Activated T-helper 17 cell treated with anti-CD3 and anti-CD28 coated beads, Interleukin-2, amount 50 U/mL, for 72 hours (primary cell): Measurements from ENCODE around the gene SPDEF. TPM values are rescaled to one million over a fixed set of nuclear protein-coding genes. Genes with fewer than 3 reads are reported as not detected.
A peak's percentile ranks its signal among the peaks of the same experiment; 100 is the strongest.

Experiments used
- ATAC-seq: fragments of 150-1000 bp; cut with Tn5 transposase; replicated peaks from 2 replicates; pipeline ENCODE4 v1.10.0; 2021; ENCODE audit warnings: mild to moderate bottlenecking, moderate library complexity
- H3K27ac Mint-ChIP-seq: one replicate; pipeline ENCODE4 v1.8.0; 2022; ENCODE audit warnings: mixed read lengths
- H3K27me3 Mint-ChIP-seq: one replicate; pipeline ENCODE4 v1.8.0; 2022; ENCODE audit warnings: mixed read lengths
- H3K36me3 Mint-ChIP-seq: one replicate; pipeline ENCODE4 v1.8.0; 2022; ENCODE audit warnings: low read depth, mild to moderate bottlenecking, mixed read lengths
- H3K4me1 Mint-ChIP-seq: one replicate; pipeline ENCODE4 v1.8.0; 2022; ENCODE audit warnings: mixed read lengths
- H3K4me3 Mint-ChIP-seq: one replicate; pipeline ENCODE4 v1.8.0; 2022; ENCODE audit warnings: mild to moderate bottlenecking, mixed read lengths
- H3K9me3 Mint-ChIP-seq: one replicate; pipeline ENCODE4 v1.8.0; 2022; ENCODE audit warnings: mixed read lengths
- total RNA-seq, 2 donors: library from RNA; stranded (reverse); gene quantifications; one replicate each; pipeline ENCODE4 v1.2.3, GENCODE V29; 2022

Gene SPDEF
- total RNA-seq, result under 1 TPM in 1 of 2 donors, not detected in 1; 0.26 TPM

DNA sequence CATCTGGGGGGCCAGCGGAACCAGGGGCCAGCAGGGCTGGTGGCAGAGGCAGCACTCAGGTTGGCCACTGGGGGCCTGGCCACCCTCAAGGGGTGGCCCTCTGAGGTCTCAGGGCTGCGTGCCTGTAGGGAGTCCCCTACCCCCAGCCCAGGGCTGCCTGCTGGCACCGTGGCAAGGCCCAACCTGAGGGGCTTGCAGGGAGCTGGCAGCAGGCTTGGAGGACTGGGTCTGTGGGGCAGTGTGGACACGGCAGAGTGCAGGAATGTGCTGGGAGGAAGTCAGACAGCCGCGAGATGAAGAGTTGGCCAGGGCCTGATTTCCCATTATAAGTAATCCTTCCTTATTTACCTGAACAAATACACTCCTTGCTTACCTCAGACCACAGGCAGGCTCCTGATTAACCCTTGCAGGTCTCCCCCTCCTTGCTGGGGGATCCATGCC is at the start of gene SPDEF:
Gene SPDEF (minus strand): TSS at position 299 of the 441 bp plus-strand sequence. CDS start 11,874 bp downstream, outside the sequence.
- no peak within 1 kb of the TSS for H3K4me3 Mint-ChIP-seq
- no peak for ATAC-seq
- H3K27ac Mint-ChIP-seq, result no peak within 1 kb of the TSS
- H3K36me3 Mint-ChIP-seq, result no peaks in the 10 kb centered on the region
- H3K4me1 Mint-ChIP-seq, result no peaks in the 10 kb centered on the region
- peaks cover 3% of the 10 kb centered on the region for H3K27me3 Mint-ChIP-seq
- no peaks in the 10 kb centered on the region for H3K9me3 Mint-ChIP-seq

DNA sequence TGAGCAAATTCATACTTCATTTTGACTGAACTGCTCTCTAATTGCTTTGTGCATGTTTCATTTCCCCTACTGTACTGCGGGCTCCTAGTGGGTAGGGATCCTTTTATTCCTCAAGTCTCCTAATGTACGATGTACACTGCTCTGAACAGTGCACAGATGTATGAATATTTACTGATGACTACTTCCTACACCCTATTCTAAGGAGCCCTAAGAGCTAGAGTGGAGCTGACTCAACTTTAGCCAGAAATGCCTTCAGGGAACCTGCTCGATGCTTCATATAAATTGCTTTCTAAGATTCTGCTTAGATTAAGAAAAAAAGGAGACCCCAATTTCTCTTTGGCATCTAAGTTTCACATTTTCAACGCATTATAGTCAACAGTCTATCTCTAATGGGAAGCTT is 47.6 kb upstream of the SPDEF start:
- peaks cover 67% of the 10 kb centered on the region for H3K36me3 Mint-ChIP-seq
- no peak for ATAC-seq

DNA sequence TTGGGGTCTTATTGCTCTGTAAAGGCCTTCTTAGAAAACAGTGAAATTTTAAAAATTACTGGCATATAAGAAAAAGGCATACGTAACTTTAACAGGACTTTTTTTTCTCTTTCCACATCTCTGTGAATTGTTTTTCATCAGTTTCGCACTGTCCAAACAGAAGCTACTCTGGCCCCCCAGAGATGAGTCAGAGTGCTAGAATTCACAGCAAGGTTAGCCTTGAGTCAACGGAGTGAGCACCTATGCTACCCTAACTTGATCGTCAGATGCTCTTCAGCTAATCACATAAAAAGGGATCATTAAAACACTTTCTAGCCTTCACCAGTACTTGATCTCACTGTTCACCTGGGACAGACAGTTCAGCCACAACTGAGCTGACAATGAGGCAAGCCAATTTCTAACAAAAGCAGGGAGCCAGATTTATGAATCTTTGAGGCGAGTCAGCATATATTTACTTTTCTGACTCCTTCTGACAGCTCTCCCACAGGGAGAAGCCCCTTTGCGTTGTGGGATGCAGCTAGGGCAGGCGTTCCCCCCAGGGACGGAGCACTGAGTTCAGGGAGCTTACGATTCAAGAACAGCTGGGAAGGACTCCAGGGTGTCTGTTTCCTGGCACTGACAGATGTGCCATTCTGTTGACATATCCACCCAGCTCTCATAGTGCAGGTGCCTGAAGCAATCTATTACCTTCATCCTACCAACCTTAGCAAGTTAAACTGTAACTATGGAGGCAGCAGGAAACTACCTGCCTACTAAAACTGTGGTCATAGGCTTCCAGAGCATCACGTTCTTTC is 46.4 kb upstream of the SPDEF start:
- H3K27ac Mint-ChIP-seq, result peak overlapping the region; percentile 36

More for the DNA sequence above, 47.6 kb upstream of the SPDEF start:
- no peaks in the 10 kb centered on the region for H3K27me3 Mint-ChIP-seq
- H3K27ac Mint-ChIP-seq, result no peak overlapping the region
- no peak overlapping the region for H3K4me3 Mint-ChIP-seq
- H3K9me3 Mint-ChIP-seq, result no peaks in the 10 kb centered on the region
- H3K4me1 Mint-ChIP-seq, result peaks cover 23% of the 10 kb centered on the region

DNA sequence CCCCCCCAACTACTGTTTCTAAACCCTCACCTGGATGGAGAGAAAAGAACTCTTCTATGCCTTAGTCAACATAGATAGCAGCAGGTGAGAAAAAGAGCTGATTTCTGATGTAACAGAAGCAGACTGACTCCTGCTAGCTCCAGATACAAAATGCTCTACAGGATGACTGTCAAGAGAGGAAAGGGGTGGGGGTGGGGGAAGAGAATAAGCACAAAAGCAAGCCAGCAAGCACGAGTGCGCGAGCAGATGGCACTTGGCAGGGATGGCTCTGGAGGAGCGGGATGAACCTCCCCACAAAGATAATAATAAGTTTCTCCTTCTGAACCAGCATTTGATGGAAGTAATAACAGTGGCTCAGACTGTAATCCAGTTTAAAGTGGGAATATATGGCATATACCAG is 45.6 kb upstream of the SPDEF start:
- peaks cover 52% of the 10 kb centered on the region for H3K36me3 Mint-ChIP-seq

More for the DNA sequence above, 46.4 kb upstream of the SPDEF start:
- Mint-ChIP-seq H3K4me1 (peaks cover 28% of the 10 kb centered on the region), H3K4me3 (no peak overlapping the region), H3K27me3 (no peaks in the 10 kb centered on the region), H3K9me3 (no peaks in the 10 kb centered on the region), H3K36me3 (peaks cover 60% of the 10 kb centered on the region)
- ATAC-seq, result no peak

GRCh38 chr6:34600796-34601195 is 44.7 kb upstream of the SPDEF start:
- no peak overlapping the region for H3K27ac Mint-ChIP-seq

More for the DNA sequence above, 45.6 kb upstream of the SPDEF start:
- Mint-ChIP-seq H3K27me3 (no peaks in the 10 kb centered on the region), H3K4me3 (no peak overlapping the region), H3K9me3 (no peaks in the 10 kb centered on the region), H3K27ac (no peak overlapping the region), H3K4me1 (peaks cover 29% of the 10 kb centered on the region)
- ATAC-seq, result no peak

GRCh38 chr6:34600101-34600500 is 44.0 kb upstream of the SPDEF start:
- Mint-ChIP-seq H3K4me3 (no peak overlapping the region), H3K27ac (no peak overlapping the region), H3K36me3 (peaks cover 36% of the 10 kb centered on the region), H3K27me3 (no peaks in the 10 kb centered on the region), H3K4me1 (peaks cover 24% of the 10 kb centered on the region), H3K9me3 (no peaks in the 10 kb centered on the region)
- no peak for ATAC-seq

More at GRCh38 chr6:34600796-34601195, 44.7 kb upstream of the SPDEF start:
- Mint-ChIP-seq H3K9me3 (no peaks in the 10 kb centered on the region), H3K27me3 (no peaks in the 10 kb centered on the region), H3K36me3 (peaks cover 43% of the 10 kb centered on the region), H3K4me1 (peaks cover 27% of the 10 kb centered on the region), H3K4me3 (no peak overlapping the region)
- ATAC-seq, result no peak

DNA sequence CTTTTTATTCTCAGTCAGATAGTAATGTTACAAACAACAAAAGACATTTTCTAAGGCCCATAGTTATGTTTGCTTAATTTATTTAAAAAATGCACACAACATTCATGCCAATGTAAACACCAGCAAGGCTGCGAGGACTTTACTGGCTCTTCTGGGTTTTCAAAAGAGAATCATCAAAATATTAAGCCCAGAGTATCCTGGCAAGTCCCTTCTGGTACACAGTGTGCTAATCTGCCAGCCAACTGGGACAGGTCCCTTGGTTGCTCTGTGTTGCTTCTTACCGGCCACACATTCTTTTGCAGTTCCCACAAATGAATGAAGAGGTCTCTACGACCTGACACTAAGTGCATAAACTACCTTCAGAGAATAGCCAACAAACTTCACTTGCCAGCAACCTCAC is 42.6 kb upstream of the SPDEF start:
- peaks cover 24% of the 10 kb centered on the region for H3K4me1 Mint-ChIP-seq
- H3K36me3 Mint-ChIP-seq, result peaks cover 22% of the 10 kb centered on the region
- H3K4me3 Mint-ChIP-seq, result no peak overlapping the region
- no peak for ATAC-seq
- H3K27me3 Mint-ChIP-seq, result no peaks in the 10 kb centered on the region
- H3K9me3 Mint-ChIP-seq, result no peaks in the 10 kb centered on the region
- H3K27ac Mint-ChIP-seq, result peak overlapping the region; percentile 73

- Mint-ChIP-seq H3K4me1 (peaks cover 24% of the 10 kb centered on the region), H3K27me3 (no peaks in the 10 kb centered on the region), H3K36me3 (peaks cover 16% of the 10 kb centered on the region), H3K4me3 (no peak overlapping the region), H3K27ac (peak overlapping the region; percentile 73), H3K9me3 (no peaks in the 10 kb centered on the region)
- no peak for ATAC-seq
Measured at GRCh38 chr6:34597605-34598353, 41.6 kb upstream of the SPDEF start.

DNA sequence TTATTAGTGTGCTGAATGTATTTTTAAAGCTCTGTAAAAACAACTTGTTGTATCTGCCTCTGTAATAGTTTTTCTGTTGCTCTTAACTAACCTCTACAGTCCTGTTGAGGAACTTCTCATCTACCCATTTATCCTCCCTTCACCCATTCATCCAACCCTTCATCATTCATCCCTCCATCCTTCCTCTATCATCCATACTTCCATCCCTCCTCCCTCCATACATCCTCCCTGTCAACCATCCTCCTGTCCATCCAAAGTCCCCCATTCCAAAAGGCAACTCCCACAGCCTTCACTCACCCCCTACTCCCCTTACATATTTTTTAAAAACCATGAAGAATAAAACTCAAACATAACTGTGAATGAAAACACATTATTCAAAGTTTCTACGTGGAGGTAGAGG is 40.7 kb upstream of the SPDEF start:
- no peak for ATAC-seq
- no peak overlapping the region for H3K4me3 Mint-ChIP-seq
- peak overlapping the region; percentile 13 for H3K27ac Mint-ChIP-seq
- peaks cover 11% of the 10 kb centered on the region for H3K36me3 Mint-ChIP-seq
- no peaks in the 10 kb centered on the region for H3K27me3 Mint-ChIP-seq
- peaks cover 28% of the 10 kb centered on the region for H3K4me1 Mint-ChIP-seq
- H3K9me3 Mint-ChIP-seq, result no peaks in the 10 kb centered on the region

DNA sequence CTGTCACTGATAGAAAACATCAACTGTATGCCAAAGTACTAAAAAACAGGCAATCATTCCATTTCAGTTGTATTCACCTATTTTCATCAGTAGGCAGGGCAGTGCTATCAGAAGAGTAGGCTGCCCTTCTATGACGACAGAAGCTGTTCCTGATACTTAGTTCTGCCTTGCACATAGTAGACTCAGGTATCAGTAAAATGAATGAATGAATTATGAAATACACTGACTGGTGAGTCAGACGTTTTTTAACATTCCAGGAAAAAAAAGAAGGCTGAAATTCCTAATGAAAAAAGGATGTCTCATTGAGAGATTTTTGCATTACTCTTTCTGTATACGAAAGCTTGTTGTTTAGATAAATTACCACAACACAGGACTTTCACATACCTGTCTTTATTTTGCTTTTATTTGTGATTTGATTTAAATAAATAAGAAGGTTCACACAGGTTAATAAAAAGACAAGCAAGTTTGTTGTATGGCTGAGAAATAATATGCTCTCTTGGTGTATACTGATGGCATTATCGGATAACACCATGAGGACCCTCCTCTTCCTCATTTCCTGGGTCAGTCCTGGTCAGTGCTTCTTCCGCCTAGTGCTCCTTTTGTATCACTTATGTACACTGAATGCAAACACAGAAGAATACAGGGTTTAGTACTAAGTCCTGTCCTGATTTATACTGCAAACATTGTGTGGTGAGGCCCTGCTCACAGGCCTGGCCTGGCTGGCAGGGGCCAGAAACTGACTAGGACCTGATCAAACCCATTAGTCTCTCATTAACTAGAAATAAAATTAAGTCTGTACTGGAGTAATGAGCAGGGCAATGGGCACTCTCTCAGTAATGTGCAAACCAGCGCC is 39.4 kb upstream of the SPDEF start:
- Mint-ChIP-seq H3K27ac (no peak overlapping the region), H3K27me3 (no peaks in the 10 kb centered on the region), H3K36me3 (peaks cover 11% of the 10 kb centered on the region), H3K4me1 (peaks cover 25% of the 10 kb centered on the region), H3K9me3 (no peaks in the 10 kb centered on the region), H3K4me3 (no peak overlapping the region)
- no peak for ATAC-seq

DNA sequence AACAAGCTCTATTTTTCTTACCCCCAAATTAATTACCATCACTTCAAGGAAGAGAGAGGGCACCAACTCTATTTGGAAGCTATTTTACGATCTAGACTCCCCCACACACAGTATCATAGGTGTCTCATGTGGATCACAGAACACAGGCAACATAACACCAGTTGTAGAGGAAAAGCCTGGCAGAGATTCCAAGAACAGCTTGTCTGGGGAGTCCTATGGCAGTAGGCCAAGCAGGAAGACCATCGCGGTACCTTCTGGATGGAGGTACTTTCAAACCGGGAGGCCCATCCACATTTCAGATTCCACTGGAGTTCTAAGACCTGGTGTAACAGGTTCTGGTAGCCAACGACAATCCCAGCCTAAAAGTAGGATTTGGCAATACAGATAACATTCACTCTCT is 37.6 kb upstream of the SPDEF start:
- Mint-ChIP-seq H3K4me3 (no peak overlapping the region), H3K36me3 (peaks cover 27% of the 10 kb centered on the region), H3K4me1 (peaks cover 17% of the 10 kb centered on the region), H3K27ac (no peak overlapping the region), H3K9me3 (no peaks in the 10 kb centered on the region), H3K27me3 (no peaks in the 10 kb centered on the region)
- ATAC-seq, result no peak

DNA sequence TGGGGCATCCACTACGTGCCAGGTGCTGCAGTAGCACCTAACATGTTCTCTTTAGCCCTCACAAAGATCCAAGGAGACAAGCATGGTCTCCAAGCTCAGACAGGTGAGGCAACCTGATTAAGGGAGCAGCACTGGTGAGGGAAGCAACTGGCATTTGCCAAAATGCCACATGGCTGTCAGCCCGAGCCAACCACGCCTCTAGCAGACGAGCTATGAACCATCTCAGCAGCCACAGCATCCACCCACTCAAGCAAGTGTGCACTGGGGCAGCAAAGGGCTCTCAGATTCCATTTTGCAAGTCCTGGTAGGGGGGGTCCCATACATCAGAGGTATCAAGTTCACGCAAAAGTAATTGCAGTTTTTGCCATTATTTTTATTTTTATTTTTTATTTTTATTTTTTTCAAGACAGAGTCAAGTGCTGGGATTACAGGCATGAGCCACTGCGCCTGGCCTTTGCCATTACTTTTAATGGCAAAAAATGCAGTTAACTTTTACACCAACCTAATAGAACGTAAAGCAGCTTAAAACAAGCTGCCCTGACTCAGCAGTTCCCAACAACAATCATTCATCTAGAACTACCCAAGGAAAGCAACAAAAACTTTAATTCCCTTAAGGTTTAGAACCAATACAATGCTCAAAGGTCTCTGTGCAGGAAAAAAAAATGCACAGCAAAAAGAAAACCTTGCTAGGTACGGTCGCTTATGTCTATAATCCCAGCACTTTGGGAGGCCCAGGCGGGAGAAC is 36.3 kb upstream of the SPDEF start:
- Mint-ChIP-seq H3K36me3 (peaks cover 27% of the 10 kb centered on the region), H3K4me3 (no peak overlapping the region)

GRCh38 chr6:34589691-34590090 is 33.6 kb upstream of the SPDEF start:
- Mint-ChIP-seq H3K4me1 (peaks cover 5% of the 10 kb centered on the region), H3K9me3 (no peaks in the 10 kb centered on the region), H3K27ac (no peak overlapping the region), H3K4me3 (no peak overlapping the region), H3K36me3 (peaks cover 27% of the 10 kb centered on the region), H3K27me3 (no peaks in the 10 kb centered on the region)
- no peak for ATAC-seq

More for the DNA sequence above, 36.3 kb upstream of the SPDEF start:
- ATAC-seq, result peak; percentile 23
- Mint-ChIP-seq H3K27me3 (no peaks in the 10 kb centered on the region), H3K27ac (no peak overlapping the region), H3K4me1 (peaks cover 11% of the 10 kb centered on the region), H3K9me3 (no peaks in the 10 kb centered on the region)
